Lung (tissue), 12 donors: Measurements from ENCODE around the gene NTN3. TPM values are rescaled to one million over a fixed set of nuclear protein-coding genes. Genes with fewer than 3 reads are reported as not detected.

Experiments used
- ATAC-seq: fragments of 200-7000 bp; cut with Tn5 transposase; one replicate; pipeline ENCODE4 v1.9.1; 2020; ENCODE audit warnings: moderate number of reproducible peaks; ENCODE audit not compliant: insufficient read depth, low FRiP score
- DNase-seq, 3 donors: peaks; one replicate each; pipeline ENCODE4 v3.0.0-alpha.2; 2013 to 2017
- H3K27ac ChIP-seq, 2 donors: one replicate each; pipeline ENCODE4 v1.5.1; 2013; ENCODE audit warnings: mild to moderate bottlenecking in 2 of 2, moderate library complexity in 2 of 2, control low read depth in 1 of 2, inconsistent platforms in 1 of 2, low read depth in 1 of 2, low read length in 1 of 2
- H3K27me3 ChIP-seq, 3 donors: one replicate each; pipeline ENCODE4 v1.5.1; 2013; ENCODE audit warnings: low read length in 2 of 3; ENCODE audit not compliant: control insufficient read depth in 3 of 3, insufficient read depth in 3 of 3
- H3K36me3 ChIP-seq, 4 donors: one replicate each; pipeline ENCODE4 v1.5.1; 2013; ENCODE audit warnings: low read length in 4 of 4, mild to moderate bottlenecking in 1 of 4, moderate library complexity in 1 of 4; ENCODE audit not compliant: control insufficient read depth in 4 of 4, insufficient read depth in 4 of 4
- H3K4me1 ChIP-seq, 5 donors: one replicate each; pipeline ENCODE4 v1.5.1; 2013; ENCODE audit warnings: low read length in 5 of 5, mild to moderate bottlenecking in 2 of 5, moderate library complexity in 1 of 5; ENCODE audit not compliant: control insufficient read depth in 5 of 5, insufficient read depth in 5 of 5
- H3K4me3 ChIP-seq: one replicate; pipeline ENCODE4 v1.5.1; 2013; ENCODE audit warnings: mild to moderate bottlenecking, control low read depth, moderate library complexity
- H3K9ac ChIP-seq, 2 donors: one replicate each; pipeline ENCODE4 v1.5.1; 2013; ENCODE audit warnings: low read length in 2 of 2, control low read depth in 1 of 2; ENCODE audit not compliant: insufficient read depth in 1 of 2
- H3K9me3 ChIP-seq, 4 donors: one replicate each; pipeline ENCODE4 v1.5.1; 2013; ENCODE audit warnings: low read length in 3 of 4, mild to moderate bottlenecking in 1 of 4, moderate library complexity in 1 of 4; ENCODE audit not compliant: control insufficient read depth in 4 of 4, insufficient read depth in 3 of 4
- CTCF ChIP-seq: IDR thresholded peaks from 2 replicates; pipeline ENCODE4 v1.5.1; 2012; ENCODE audit warnings: mild to moderate bottlenecking; ENCODE audit errors: control extremely low read depth, extremely low read depth
- WGBS, 2 donors: extraction: QIAGEN DNeasy Blood & Tissue Kit; methylation state at CpG; one replicate each; pipeline ENCODE4 v1.1.7; 2013; 5-methylcytosine and 5-hydroxymethylcytosine counted together
- polyA plus RNA-seq, 2 donors: library from polyadenylated mRNA; stranded (reverse); fragments of 200-250 nt; gene quantifications; one replicate each; pipeline ENCODE4 v1.2.1, GENCODE V29; 2013
- total RNA-seq, 2 donors: library from RNA; depleted of rRNA in 1 of 2; stranded (reverse); fragments of >200 nt in 1 of 2; gene quantifications; one replicate each; pipeline ENCODE4 v1.2.1, GENCODE V29; 2014 to 2021
- donor health status: control.
- donor health status: control.
- donor health status: Bipolar disorder and iron deficiency.
- donor health status: healthy.
- donor health status: DM: yes; HTN: yes; CAD: no.

The NTN3 gene
- total and polyA plus RNA-seq, 4 donors = 0.06 to 2.4 TPM; not detected in 2

GRCh38 chr16:2515180-2515851 lies 44.2 kb downstream of the NTN3 start:
- Histone ChIP-seq H3K27ac (peak overlapping the region; percentile 96 to 97), H3K4me3 (peak overlapping the region; percentile 86), H3K9me3 (no peaks in the 10 kb centered on the region), H3K4me1 (peaks cover 18 to 42% (median 25%) of the 10 kb centered on the region in 5 donors), H3K9ac (peak overlapping the region; percentile 73 to 84), H3K27me3 (no peaks in the 10 kb centered on the region), H3K36me3 (peaks cover 0 to 11% (median 4%) of the 10 kb centered on the region in 4 donors)
- no peak for ATAC-seq
- no peak for DNase-seq
- no peak for TF ChIP-seq CTCF
- 22 to 28% methylated on average over 14 of the region's 14 CpGs for WGBS, 2 donors

GRCh38 chr16:2516391-2517240 lies 45.5 kb downstream of the NTN3 start:
- Histone ChIP-seq H3K4me3 (no peak overlapping the region), H3K9ac (no peak overlapping the region), H3K27ac (peak overlapping the region in 1 of 2 donors; percentile 96), H3K9me3 (no peaks in the 10 kb centered on the region), H3K27me3 (no peaks in the 10 kb centered on the region), H3K4me1 (peaks cover 18 to 49% (median 25%) of the 10 kb centered on the region in 5 donors), H3K36me3 (peaks cover 0 to 16% (median 4%) of the 10 kb centered on the region in 4 donors)
- WGBS, 2 donors = 28 to 54% methylated on average over 11 of the region's 11 CpGs
- no peak for TF ChIP-seq CTCF
- DNase-seq (no peak), ATAC-seq (no peak)

GRCh38 chr16:2517954-2518605 lies 47.0 kb downstream of the NTN3 start:
- no peak for TF ChIP-seq CTCF
- Histone ChIP-seq H3K9me3 (no peaks in the 10 kb centered on the region), H3K27me3 (no peaks in the 10 kb centered on the region), H3K27ac (peak overlapping the region in 1 of 2 donors; percentile 55), H3K36me3 (peaks cover 0 to 16% (median 4%) of the 10 kb centered on the region in 4 donors), H3K4me1 (peaks cover 18 to 44% (median 25%) of the 10 kb centered on the region in 5 donors), H3K4me3 (no peak overlapping the region), H3K9ac (no peak overlapping the region)
- 77 to 80% methylated on average over 12 of the region's 12 CpGs for WGBS, 2 donors
- DNase-seq (no peak), ATAC-seq (no peak)
